B cell (primary cell): Measurements from ENCODE around the gene KATNA1. TPM values are rescaled to one million over a fixed set of nuclear protein-coding genes. Genes with fewer than 3 reads are reported as not detected.

Experiments
- ATAC-seq: fragments of 200-7000 bp; cut with Tn5 transposase; one replicate; pipeline ENCODE4 v1.10.0; 2021; ENCODE audit warnings: low read depth, mild to moderate bottlenecking, moderate number of reproducible peaks, moderate library complexity
- CTCF ChIA-PET: fragments of 350-600 bp; sonication (Branson Sonifier 250); formaldehyde crosslinking; loops from one replicate; lab custom pipeline; 2021; ENCODE audit warnings: antibody characterized with exemption, inconsistent platforms; lab: Charles Lee
- POLR2A ChIA-PET: fragments of 350-600 bp; sonication (Branson Sonifier 250); formaldehyde crosslinking; loops from one replicate; lab custom pipeline; 2021; ENCODE audit warnings: antibody characterized with exemption; lab: Charles Lee
- DNase-seq: peaks from one replicate; pipeline ENCODE4 v3.0.0; 2013
- H2AFZ ChIP-seq: 2 replicates; pipeline ENCODE4 v1.6.1; 2012; ENCODE audit warnings: mild to moderate bottlenecking, low read depth, low read length; ENCODE audit not compliant: insufficient read depth, poor library complexity, severe bottlenecking
- H3K27ac ChIP-seq, 2 donors: 1 replicate in 1 of 2; 2 replicates in 1 of 2; pipeline ENCODE4 v1.5.1; 2012 to 2013; ENCODE audit warnings: low read length in 2 of 2, mild to moderate bottlenecking in 2 of 2, moderate library complexity in 1 of 2
- H3K27me3 ChIP-seq, 4 experiments: fragments of 200-600 bp in 1 of 4; sonication (generic) in 1 of 4; replicated peaks in 1 of 4; 1 replicate in 2 of 4; 2 replicates in 2 of 4; pipeline versions ENCODE4 v1.6.1 to v1.7.0; 2013 to 2016; ENCODE audit warnings: low read length in 3 of 4, mild to moderate bottlenecking in 2 of 4, mixed read lengths in 1 of 4, moderate library complexity in 1 of 4; ENCODE audit not compliant: insufficient read depth in 4 of 4, control insufficient read depth in 3 of 4; ENCODE audit errors: control extremely low read depth in 1 of 4
- H3K36me3 ChIP-seq, 2 experiments: replicated peaks in 1 of 2; 1 replicate in 1 of 2; 2 replicates in 1 of 2; pipeline versions ENCODE4 v1.6.1 to v1.7.1; 2013; ENCODE audit warnings: low read length in 1 of 2; ENCODE audit not compliant: insufficient read depth in 2 of 2, control insufficient read depth in 1 of 2; ENCODE audit errors: control extremely low read depth in 1 of 2, extremely low read depth in 1 of 2
- H3K4me1 ChIP-seq, 2 donors: fragments of 200-600 bp in 1 of 2; sonication (generic) in 1 of 2; 1 replicate in 1 of 2; 2 replicates in 1 of 2; pipeline versions ENCODE4 v1.5.1 to v1.6.1; 2013 to 2017; ENCODE audit warnings: low read length in 2 of 2; ENCODE audit not compliant: control insufficient read depth in 2 of 2, insufficient read depth in 2 of 2
- H3K4me2 ChIP-seq: replicated peaks from 2 replicates; pipeline ENCODE3; 2012; ENCODE audit warnings: mild to moderate bottlenecking, low read depth, low read length; ENCODE audit not compliant: poor library complexity, severe bottlenecking
- H3K4me3 ChIP-seq, 5 experiments: fragments of 200-600 bp in 1 of 5; sonication (generic) in 1 of 5; 1 replicate in 3 of 5; 2 replicates in 2 of 5; pipeline versions ENCODE4 v1.5.1 to v1.7.0; 2011 to 2016; ENCODE audit warnings: low read length in 4 of 5, mild to moderate bottlenecking in 4 of 5, low read depth in 2 of 5, control low read depth in 1 of 5, moderate library complexity in 1 of 5; ENCODE audit not compliant: insufficient read depth in 1 of 5; ENCODE audit errors: control extremely low read depth in 1 of 5, extremely low read depth in 1 of 5
- H3K79me2 ChIP-seq: fragments of 200-600 bp; sonication (generic); one replicate; pipeline ENCODE4 v1.6.0; 2016; ENCODE audit warnings: low read length; ENCODE audit not compliant: control insufficient read depth, insufficient read depth
- H3K9ac ChIP-seq: fragments of 200-600 bp; sonication (generic); 2 replicates; pipeline ENCODE4 v1.6.1; 2017; ENCODE audit warnings: mild to moderate bottlenecking, low read length, moderate library complexity
- H3K9me3 ChIP-seq, 3 donors: one replicate each; pipeline versions ENCODE4 v1.6.1 to v1.7.1; 2013; ENCODE audit warnings: low read length in 2 of 3; ENCODE audit not compliant: control insufficient read depth in 2 of 3, insufficient read depth in 1 of 3; ENCODE audit errors: control extremely low read depth in 1 of 3
- H4K20me1 ChIP-seq: 2 replicates; pipeline ENCODE4 v1.6.0; 2012; ENCODE audit warnings: mild to moderate bottlenecking, low read length; ENCODE audit not compliant: insufficient read depth, control insufficient read depth, poor library complexity, severe bottlenecking
- H3K27ac Mint-ChIP-seq: one replicate; pipeline ENCODE4 v1.8.0; 2021; ENCODE audit warnings: mixed read lengths
- H3K27me3 Mint-ChIP-seq: one replicate; pipeline ENCODE4 v1.8.0; 2021; ENCODE audit warnings: mixed read lengths
- H3K4me1 Mint-ChIP-seq: one replicate; pipeline ENCODE4 v1.8.0; 2021; ENCODE audit warnings: mixed read lengths
- H3K4me3 Mint-ChIP-seq: one replicate; pipeline ENCODE4 v1.8.0; 2021; ENCODE audit warnings: mixed read lengths
- H3K9me3 Mint-ChIP-seq: one replicate; pipeline ENCODE4 v1.8.0; 2022; ENCODE audit warnings: mixed read lengths; ENCODE audit not compliant: insufficient read depth
- EZH2 ChIP-seq: IDR thresholded peaks from 2 replicates; pipeline ENCODE4 v1.6.1; 2012; ENCODE audit warnings: borderline replicate concordance, low read depth, mild to moderate bottlenecking, moderate library complexity, low read length; ENCODE audit not compliant: insufficient read depth, poor library complexity, severe bottlenecking
- WGBS: methylation state at CpG from one replicate; pipeline ENCODE4 v1.1.5; 2013; ENCODE audit warnings: missing lambda C conversion rate; ENCODE audit not compliant: insufficient coverage; 5-methylcytosine and 5-hydroxymethylcytosine counted together
- intact Hi-C: fragments of 100-400 bp; cut with micrococcal nuclease; formaldehyde crosslinking; loops from one replicate; pipeline ENCODE4 v1.10.0; 2022
- polyA plus RNA-seq: library from polyadenylated mRNA; depleted of rRNA; stranded (reverse); fragments of >200 nt; gene quantifications from 2 replicates; pipeline ENCODE4 v1.2.3, GENCODE V29; 2012
- small RNA-seq: library from RNA; depleted of rRNA; stranded (forward); fragments of <200 nt; gene quantifications from one replicate; pipeline ENCODE3, GENCODE V24; 2012; ENCODE audit warnings: low replicate concordance, low read depth; ENCODE audit not compliant: insufficient read length
- total RNA-seq, 2 donors: library from RNA; stranded (reverse); fragments of 120-200 nt in 1 of 2; gene quantifications; 1 replicate in 1 of 2; 2 replicates in 1 of 2; pipeline versions ENCODE4 v1.2.3 to v1.2.4, GENCODE V29; 2013 to 2022
- TF ChIP-seq, protein P1 (sequence below): fragments of 200-600 bp; IDR thresholded peaks from one replicate; pipeline ENCODE4 v1.8.0; 2022; ENCODE audit warnings: antibody characterized with exemption, mild to moderate bottlenecking

KATNA1 gene
- total and polyA plus RNA-seq, 2 donors (not counting 1 experiment from before 2014, with no cell fraction given), result 10.6 to 19.8 TPM

DNA sequence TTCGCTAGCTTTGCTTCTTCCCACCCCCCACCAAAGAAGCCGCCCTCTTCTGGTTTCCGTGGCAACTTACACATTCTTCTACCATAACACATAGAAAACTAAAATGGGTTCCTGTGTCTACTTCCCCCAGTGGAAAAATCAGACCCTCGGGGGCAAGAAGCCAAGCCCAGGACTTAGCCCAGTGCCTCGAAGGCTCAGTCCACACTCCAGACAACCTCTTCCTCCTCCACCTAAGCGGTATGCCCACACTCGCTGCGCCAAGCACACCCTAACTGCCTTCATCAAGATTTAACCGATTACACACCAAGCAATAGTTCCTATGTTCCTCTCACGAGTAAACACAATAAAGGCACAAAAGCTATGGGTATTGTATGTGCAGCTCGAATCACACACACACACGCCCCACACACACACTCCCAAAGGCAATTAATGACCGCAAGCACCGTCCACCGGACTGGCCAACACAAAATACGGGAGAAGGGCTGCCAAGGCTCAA, 103.2 kb downstream of the KATNA1 start:
- Mint-ChIP-seq H3K9me3 (no peaks in the 10 kb centered on the region), H3K27ac (peak overlapping the region; percentile 98), H3K4me1 (peaks cover 39% of the 10 kb centered on the region), H3K27me3 (peaks cover 6% of the 10 kb centered on the region), H3K4me3 (peak overlapping the region; percentile 98)
- TF ChIP-seq EZH2, result no peak
- TF ChIP-seq, protein P1, sequence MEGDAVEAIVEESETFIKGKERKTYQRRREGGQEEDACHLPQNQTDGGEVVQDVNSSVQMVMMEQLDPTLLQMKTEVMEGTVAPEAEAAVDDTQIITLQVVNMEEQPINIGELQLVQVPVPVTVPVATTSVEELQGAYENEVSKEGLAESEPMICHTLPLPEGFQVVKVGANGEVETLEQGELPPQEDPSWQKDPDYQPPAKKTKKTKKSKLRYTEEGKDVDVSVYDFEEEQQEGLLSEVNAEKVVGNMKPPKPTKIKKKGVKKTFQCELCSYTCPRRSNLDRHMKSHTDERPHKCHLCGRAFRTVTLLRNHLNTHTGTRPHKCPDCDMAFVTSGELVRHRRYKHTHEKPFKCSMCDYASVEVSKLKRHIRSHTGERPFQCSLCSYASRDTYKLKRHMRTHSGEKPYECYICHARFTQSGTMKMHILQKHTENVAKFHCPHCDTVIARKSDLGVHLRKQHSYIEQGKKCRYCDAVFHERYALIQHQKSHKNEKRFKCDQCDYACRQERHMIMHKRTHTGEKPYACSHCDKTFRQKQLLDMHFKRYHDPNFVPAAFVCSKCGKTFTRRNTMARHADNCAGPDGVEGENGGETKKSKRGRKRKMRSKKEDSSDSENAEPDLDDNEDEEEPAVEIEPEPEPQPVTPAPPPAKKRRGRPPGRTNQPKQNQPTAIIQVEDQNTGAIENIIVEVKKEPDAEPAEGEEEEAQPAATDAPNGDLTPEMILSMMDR, result no peak
- Histone ChIP-seq H3K27ac (peak overlapping the region; percentile 99), H3K9me3 (no peaks in the 10 kb centered on the region), H4K20me1 (peaks cover 22% of the 10 kb centered on the region), H3K79me2 (peaks cover 52% of the 10 kb centered on the region), H3K9ac (peak overlapping the region; percentile 99), H3K36me3 (peaks cover 3 to 11% of the 10 kb centered on the region in 2 experiments), H3K4me3 (peak overlapping the region; percentile 96 to 100 (median 98)), H3K4me2 (peak overlapping the region; percentile 71), H2AFZ (peak overlapping the region; percentile 84), H3K27me3 (no peaks in the 10 kb centered on the region), H3K4me1 (peaks cover 17 to 22% of the 10 kb centered on the region in 2 donors)
- ChIA-PET POLR2A (interaction anchor here (0.6 to 3.8 kb wide), 5 partner anchors 20 to 464 kb away, joined by 3 to 22 read pairs (median 3); partner anchors contain the start of genes GINM1, LATS1 and TAB2), CTCF (interaction anchor here (0.8 to 9.7 kb wide), 10 partner anchors 17 to 463 kb away, joined by 3 to 90 read pairs (median 4); partner anchors contain the start of genes GINM1 and LATS1)
- peak; percentile 29 for ATAC-seq
- intact Hi-C loops, result loop anchor here (5.0 kb wide), 2 partner anchors 228 to 472 kb away; partner anchors contain the start of gene TAB2
- DNase-seq, result peak; percentile 84
- 0% methylated on average over 13 of the region's 16 CpGs for WGBS

Small RNA genes within 50 kb of the gene (small RNA-seq; reads per million reads assigned to genes)
- not detected for gene RF00019
- not detected for gene RF00410

Other genes with a start within 250 kb of the KATNA1 start
- 9.5 and 11.5 TPM in 2 replicates for gene SUMO4, start 248.5 kb downstream of the KATNA1 start, total RNA-seq
- gene SUMO4, start 248.5 kb downstream of the KATNA1 start, polyA plus RNA-seq, result 0.18 and 0.22 TPM in 2 replicates
- gene ZC3H12D, start 163.7 kb downstream of the KATNA1 start, total RNA-seq, result 190 and 215 TPM in 2 replicates
- 56.6 and 63.1 TPM in 2 replicates for gene ZC3H12D, start 163.7 kb downstream of the KATNA1 start, polyA plus RNA-seq
- 34.3 and 36.1 TPM in 2 replicates for gene PPIL4, start 102.7 kb downstream of the KATNA1 start, total RNA-seq
- 3.1 and 9.2 TPM in 2 replicates for gene PPIL4, start 102.7 kb downstream of the KATNA1 start, polyA plus RNA-seq
- gene GINM1, start 82.3 kb downstream of the KATNA1 start, total RNA-seq, result 22.1 and 23.0 TPM in 2 replicates
- 14.4 and 14.7 TPM in 2 replicates for gene GINM1, start 82.3 kb downstream of the KATNA1 start, polyA plus RNA-seq
- 48.0 and 54.0 TPM in 2 replicates for gene LATS1, start 69.4 kb upstream of the KATNA1 start, total RNA-seq
- gene LATS1, start 69.4 kb upstream of the KATNA1 start, polyA plus RNA-seq, result 11.6 and 12.3 TPM in 2 replicates
- gene NUP43, start 97.8 kb upstream of the KATNA1 start, total RNA-seq, result 75.7 and 77.7 TPM in 2 replicates
- gene NUP43, start 97.8 kb upstream of the KATNA1 start, polyA plus RNA-seq, result 12.9 and 14.2 TPM in 2 replicates
- gene PCMT1, start 101.0 kb upstream of the KATNA1 start, total RNA-seq, result 46.4 and 50.0 TPM in 2 replicates
- 30.3 and 38.0 TPM in 2 replicates for gene PCMT1, start 101.0 kb upstream of the KATNA1 start, polyA plus RNA-seq
- gene LRP11, start 215.6 kb upstream of the KATNA1 start, total RNA-seq, result 1.00 and 1.2 TPM in 2 replicates
- gene LRP11, start 215.6 kb upstream of the KATNA1 start, polyA plus RNA-seq, result 0.07 and 0.34 TPM in 2 replicates
- gene RAET1E, start 249.4 kb upstream of the KATNA1 start, total RNA-seq, result not detected in 2 replicates
- gene RAET1E, start 249.4 kb upstream of the KATNA1 start, polyA plus RNA-seq, result not detected in 2 replicates